Measurements from ENCODE around the gene FRYL. TPM values are rescaled to one million over a fixed set of nuclear protein-coding genes. Genes with fewer than 3 reads are reported as not detected.

The FRYL gene
- total and polyA plus RNA-seq, 11 donors = 12.3 to 61.3 (median 34.4) TPM

DNA sequence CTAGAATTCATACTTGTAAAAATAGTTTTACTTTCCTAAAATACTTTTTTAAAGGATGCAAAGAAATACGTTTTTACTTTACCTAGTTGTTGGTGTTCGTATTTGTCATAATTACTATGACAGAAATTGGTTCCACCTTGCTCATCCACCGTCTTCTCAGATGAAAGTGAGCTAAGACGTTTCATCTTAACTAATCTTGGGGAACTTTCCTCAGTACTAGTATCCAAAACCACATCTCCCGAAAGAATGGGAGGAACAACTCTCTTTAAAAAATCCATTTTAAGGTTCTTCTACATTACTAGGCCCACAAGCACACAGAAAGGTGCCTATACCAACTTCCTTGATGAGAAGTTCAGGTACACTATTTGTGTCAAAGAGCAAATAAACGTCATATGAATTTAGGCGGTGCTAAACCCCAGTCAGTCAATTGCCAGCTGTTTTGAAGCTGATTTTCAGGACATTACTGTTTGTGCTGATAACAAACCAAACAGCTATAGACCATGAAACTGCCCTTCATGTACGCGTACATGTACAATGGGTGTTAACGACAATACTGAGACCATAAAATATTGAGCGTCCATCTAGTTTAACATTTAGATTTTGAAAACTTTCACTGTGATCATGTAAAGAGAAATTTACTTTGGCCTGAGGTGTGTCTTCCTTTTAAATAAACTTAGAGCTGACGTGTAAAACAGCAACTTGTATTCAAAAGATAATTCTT lies 99.1 kb downstream of the FRYL start:
- intact Hi-C loops (cut with DNase I) = loop anchor here in 8 of 10 donors (2.0 to 10.0 kb wide), 5 partner anchors 94 to 274 kb away; no protein-coding TSS in a partner anchor
- peaks cover 0 to 26% (median 13%) of the 10 kb centered on the region in 12 donors for H3K4me1 ChIP-seq
- H3K4me3 ChIP-seq = no peak overlapping the region
- TF ChIP-seq POLR2A (IDR thresholded peaks at IDR 0.05) = no peak
- TF ChIP-seq, protein P1, sequence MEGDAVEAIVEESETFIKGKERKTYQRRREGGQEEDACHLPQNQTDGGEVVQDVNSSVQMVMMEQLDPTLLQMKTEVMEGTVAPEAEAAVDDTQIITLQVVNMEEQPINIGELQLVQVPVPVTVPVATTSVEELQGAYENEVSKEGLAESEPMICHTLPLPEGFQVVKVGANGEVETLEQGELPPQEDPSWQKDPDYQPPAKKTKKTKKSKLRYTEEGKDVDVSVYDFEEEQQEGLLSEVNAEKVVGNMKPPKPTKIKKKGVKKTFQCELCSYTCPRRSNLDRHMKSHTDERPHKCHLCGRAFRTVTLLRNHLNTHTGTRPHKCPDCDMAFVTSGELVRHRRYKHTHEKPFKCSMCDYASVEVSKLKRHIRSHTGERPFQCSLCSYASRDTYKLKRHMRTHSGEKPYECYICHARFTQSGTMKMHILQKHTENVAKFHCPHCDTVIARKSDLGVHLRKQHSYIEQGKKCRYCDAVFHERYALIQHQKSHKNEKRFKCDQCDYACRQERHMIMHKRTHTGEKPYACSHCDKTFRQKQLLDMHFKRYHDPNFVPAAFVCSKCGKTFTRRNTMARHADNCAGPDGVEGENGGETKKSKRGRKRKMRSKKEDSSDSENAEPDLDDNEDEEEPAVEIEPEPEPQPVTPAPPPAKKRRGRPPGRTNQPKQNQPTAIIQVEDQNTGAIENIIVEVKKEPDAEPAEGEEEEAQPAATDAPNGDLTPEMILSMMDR (IDR thresholded peaks at IDR 0.05) = no peak
- H3K27me3 ChIP-seq = no peaks in the 10 kb centered on the region
- no peaks in the 10 kb centered on the region for H3K9me3 ChIP-seq
- ATAC-seq (no peak), DNase-seq (no peak)
- no peaks in the 10 kb centered on the region for H3K36me3 ChIP-seq
- peak overlapping the region in 1 of 12 donors; percentile 21 for H3K27ac ChIP-seq
- 71 to 81% (median 77%) methylated on average over 12 of the region's 12 CpGs for WGBS, 4 donors

DNA sequence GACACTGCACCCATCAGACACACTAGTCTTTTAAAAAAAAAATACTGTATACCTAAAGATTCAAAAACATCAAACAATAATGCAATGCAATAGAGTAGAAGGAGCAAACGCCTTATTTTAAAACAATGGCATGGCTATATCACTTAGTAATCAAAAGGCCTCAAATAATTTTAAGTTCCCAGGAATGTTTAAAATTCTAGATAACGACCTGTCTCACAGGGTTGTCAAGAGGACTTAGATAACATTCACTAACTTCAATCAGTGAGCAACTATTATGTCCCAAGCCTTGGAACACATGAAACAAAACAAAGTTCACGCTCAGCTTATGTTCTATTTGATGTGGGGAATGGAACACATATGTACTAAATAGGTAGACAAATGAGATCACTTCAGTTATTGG lies 106.5 kb downstream of the FRYL start:
- WGBS, 4 donors = 80 to 84% (median 82%) methylated on average over 3 of the region's 3 CpGs
- no peak for ATAC-seq
- Histone ChIP-seq H3K4me3 (no peak overlapping the region), H3K4me1 (peaks cover 0 to 19% (median 7%) of the 10 kb centered on the region in 12 donors), H3K9me3 (peaks cover 0 to 4% (median 0%) of the 10 kb centered on the region in 12 donors), H3K27ac (no peak overlapping the region), H3K36me3 (peaks cover 0 to 5% (median 0%) of the 10 kb centered on the region in 9 donors), H3K27me3 (no peaks in the 10 kb centered on the region)
- no peak for DNase-seq
- TF ChIP-seq, protein P1 (IDR thresholded peaks at IDR 0.05) = no peak
- TF ChIP-seq POLR2A (IDR thresholded peaks at IDR 0.05) = no peak
- intact Hi-C loops (cut with DNase I) = loop anchor here in 1 of 10 donors (5.0 kb wide), 1 partner anchor 81 kb away; no protein-coding TSS in a partner anchor

DNA sequence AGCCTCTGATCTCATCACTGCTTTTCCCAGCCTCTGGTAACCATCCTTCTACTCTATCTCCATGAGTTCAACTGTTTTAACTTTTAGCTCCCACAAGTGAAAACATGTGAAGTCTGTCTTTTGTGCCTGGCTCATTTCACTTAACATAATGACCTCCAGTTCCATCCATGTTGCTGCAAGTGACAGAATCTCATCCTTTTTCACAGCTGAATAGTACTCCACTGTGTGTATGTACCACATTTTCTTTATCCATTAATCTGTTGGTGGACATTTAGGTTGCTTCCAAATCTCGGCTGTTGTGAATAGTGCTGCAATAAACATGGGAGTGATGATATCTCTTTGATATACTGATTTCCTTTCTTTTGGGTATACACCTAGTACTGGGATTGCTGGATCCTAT lies 109.5 kb downstream of the FRYL start:
- H3K36me3 ChIP-seq = peaks cover 0 to 5% (median 0%) of the 10 kb centered on the region in 9 donors
- peaks cover 0 to 7% (median 0%) of the 10 kb centered on the region in 12 donors for H3K9me3 ChIP-seq
- ATAC-seq = no peak
- WGBS, 4 donors = 97 to 100% (median 97%) methylated on average over 1 of the region's 1 CpG
- TF ChIP-seq POLR2A (IDR thresholded peaks at IDR 0.05) = no peak
- TF ChIP-seq, protein P1 (IDR thresholded peaks at IDR 0.05) = no peak
- no peak for DNase-seq
- H3K4me1 ChIP-seq = peaks cover 0 to 43% (median 27%) of the 10 kb centered on the region in 12 donors
- intact Hi-C loops (cut with DNase I) = loop anchor here in 1 of 10 donors (5.0 kb wide), 1 partner anchor 78 kb away; no protein-coding TSS in a partner anchor
- H3K27me3 ChIP-seq = no peaks in the 10 kb centered on the region
- H3K4me3 ChIP-seq = no peak overlapping the region
- H3K27ac ChIP-seq = no peak overlapping the region

GRCh38 chr4:48669086-48669485 lies 111.0 kb downstream of the FRYL start:
- ATAC-seq (no peak), DNase-seq (no peak)
- H3K4me1 ChIP-seq = peaks cover 5 to 57% (median 39%) of the 10 kb centered on the region in 12 donors
- intact Hi-C loops (cut with DNase I) = loop anchor here in 2 of 10 donors (5.0 kb wide), 2 partner anchors 67 to 77 kb away; no protein-coding TSS in a partner anchor
- no peak overlapping the region for H3K4me3 ChIP-seq
- H3K36me3 ChIP-seq = peaks cover 0 to 5% (median 0%) of the 10 kb centered on the region in 9 donors
- no peaks in the 10 kb centered on the region for H3K27me3 ChIP-seq
- TF ChIP-seq POLR2A (IDR thresholded peaks at IDR 0.05) = no peak
- TF ChIP-seq, protein P1 (IDR thresholded peaks at IDR 0.05) = no peak
- H3K9me3 ChIP-seq = peaks cover 0 to 7% (median 0%) of the 10 kb centered on the region in 12 donors
- WGBS, 4 donors = 92 to 98% (median 96%) methylated on average over 3 of the region's 3 CpGs
- peak overlapping the region in 5 of 12 donors; percentile 47 to 75 (median 58) for H3K27ac ChIP-seq
